Activated naive CD4-positive, alpha-beta T cell treated with Interleukin-2 at 50 U/mL for 16 hours (primary cell): ENCODE results near the gene F11R.
"Not testable (repeated sequence)": the region's sequence is repeated elsewhere in the genome, so short reads cannot be mapped to it uniquely, and the experiment has no call there.

Experiments used
- DNase-seq: peaks from one replicate; pipeline ENCODE4 v3.0.0-alpha.2; 2020

The F11R gene

GRCh38 chr1:161020509-161021164 is at the start of gene F11R:
Gene F11R, minus strand, starts transcription at chr1:161021152. Its CDS starts 79 bp downstream, at chr1:161021073.
- no peak for DNase-seq

GRCh38 chr1:161069731-161070270 is 48.8 kb upstream of the F11R start, which contains the start of gene ARHGAP30:
Gene ARHGAP30, minus strand, starts transcription at chr1:161069891. Its CDS starts 267 bp downstream, at chr1:161069624.
- peak; percentile 80 for DNase-seq

GRCh38 chr1:161069241-161069640 is 48.3 kb upstream of the F11R start:
- DNase-seq = peak; percentile 12

GRCh38 chr1:161068306-161069234 is 47.6 kb upstream of the F11R start:
- peak; percentile 78 for DNase-seq

- DNase-seq = peak; percentile 39
These were observed 45.7 kb upstream of the F11R start for GRCh38 chr1:161066694-161067093.

GRCh38 chr1:161065681-161066080 is 44.7 kb upstream of the F11R start:
- not testable (repeated sequence) for DNase-seq

- DNase-seq = not testable (repeated sequence)
These were observed 43.0 kb upstream of the F11R start for GRCh38 chr1:161063936-161064335.

GRCh38 chr1:161061419-161061818 is 40.5 kb upstream of the F11R start:
- DNase-seq = no peak

- no peak for DNase-seq
These were observed 38.3 kb upstream of the F11R start for GRCh38 chr1:161059293-161059692.

- DNase-seq = no peak
These were observed 33.9 kb upstream of the F11R start for GRCh38 chr1:161054805-161055204.

- DNase-seq = no peak
These were observed 33.3 kb upstream of the F11R start for GRCh38 chr1:161054232-161054631.

- DNase-seq = no peak
These were observed 31.9 kb upstream of the F11R start for GRCh38 chr1:161052899-161053298.

- no peak for DNase-seq
These were observed 30.3 kb upstream of the F11R start for GRCh38 chr1:161051219-161051618.

- DNase-seq = no peak
These were observed 28.2 kb upstream of the F11R start for GRCh38 chr1:161048949-161049722.

- DNase-seq = no peak
These were observed 26.8 kb upstream of the F11R start for GRCh38 chr1:161047436-161048420.

GRCh38 chr1:161046605-161047228 is 25.8 kb upstream of the F11R start:
- DNase-seq = no peak

- DNase-seq = peak; percentile 93
These were observed 25.0 kb upstream of the F11R start, which contains the start of gene USF1 for GRCh38 chr1:161045736-161046604. Gene USF1, minus strand, starts transcription at chr1:161045977. Its CDS starts 2,702 bp downstream, at chr1:161043275.

- peak; percentile 53 for DNase-seq
These were observed 24.2 kb upstream of the F11R start for GRCh38 chr1:161044908-161045735.

- DNase-seq = no peak
These were observed 23.6 kb upstream of the F11R start for GRCh38 chr1:161044535-161044907.
